Activated T-helper 1 cell treated with anti-CD3 and anti-CD28 coated beads, Interleukin-12 subunit alpha, Interleukin-12 subunit beta, Interleukin-2, Interleukin-4 antibody, amounts not matched to agents 30 ng/mL and 10 ng/mL and 1 ng/mL, durations not matched to agents 14 hours and 24 hours and 36 hours (primary cell): Measurements from ENCODE around the gene PAQR4. TPM values are rescaled to one million over a fixed set of nuclear protein-coding genes. Genes with fewer than 3 reads are reported as not detected.
"Not testable (repeated sequence)": the region's sequence is repeated elsewhere in the genome, so short reads cannot be mapped to it uniquely, and the experiment has no call there.

Experiments
- DNase-seq: peaks from one replicate; pipeline ENCODE4 v3.0.0; 2021; ENCODE audit warnings: low spot score
- H3K27ac Mint-ChIP-seq: one replicate; pipeline ENCODE4 v1.8.0; 2021; ENCODE audit warnings: mild to moderate bottlenecking, mixed read lengths
- H3K27me3 Mint-ChIP-seq: one replicate; pipeline ENCODE4 v1.8.0; 2022; ENCODE audit warnings: mild to moderate bottlenecking, moderate library complexity, mixed read lengths; ENCODE audit not compliant: insufficient read depth
- H3K36me3 Mint-ChIP-seq: one replicate; pipeline ENCODE4 v1.8.0; 2021; ENCODE audit warnings: low read depth, mixed read lengths
- H3K4me1 Mint-ChIP-seq: one replicate; pipeline ENCODE4 v1.8.0; 2021; ENCODE audit warnings: low read depth, mixed read lengths
- H3K4me3 Mint-ChIP-seq: one replicate; pipeline ENCODE4 v1.8.0; 2021; ENCODE audit warnings: mild to moderate bottlenecking, moderate library complexity, mixed read lengths
- H3K9me3 Mint-ChIP-seq: one replicate; pipeline ENCODE4 v1.8.0; 2021; ENCODE audit warnings: mixed read lengths
- intact Hi-C: fragments of 100-400 bp; cut with micrococcal nuclease; formaldehyde crosslinking; loops from one replicate; pipeline ENCODE4 v1.15.1; 2024
- total RNA-seq: library from RNA; stranded (reverse); gene quantifications from 2 replicates; pipeline ENCODE4 v1.2.3, GENCODE V29; 2022

Gene PAQR4
- 40.1 and 44.0 TPM in 2 replicates for total RNA-seq

DNA sequence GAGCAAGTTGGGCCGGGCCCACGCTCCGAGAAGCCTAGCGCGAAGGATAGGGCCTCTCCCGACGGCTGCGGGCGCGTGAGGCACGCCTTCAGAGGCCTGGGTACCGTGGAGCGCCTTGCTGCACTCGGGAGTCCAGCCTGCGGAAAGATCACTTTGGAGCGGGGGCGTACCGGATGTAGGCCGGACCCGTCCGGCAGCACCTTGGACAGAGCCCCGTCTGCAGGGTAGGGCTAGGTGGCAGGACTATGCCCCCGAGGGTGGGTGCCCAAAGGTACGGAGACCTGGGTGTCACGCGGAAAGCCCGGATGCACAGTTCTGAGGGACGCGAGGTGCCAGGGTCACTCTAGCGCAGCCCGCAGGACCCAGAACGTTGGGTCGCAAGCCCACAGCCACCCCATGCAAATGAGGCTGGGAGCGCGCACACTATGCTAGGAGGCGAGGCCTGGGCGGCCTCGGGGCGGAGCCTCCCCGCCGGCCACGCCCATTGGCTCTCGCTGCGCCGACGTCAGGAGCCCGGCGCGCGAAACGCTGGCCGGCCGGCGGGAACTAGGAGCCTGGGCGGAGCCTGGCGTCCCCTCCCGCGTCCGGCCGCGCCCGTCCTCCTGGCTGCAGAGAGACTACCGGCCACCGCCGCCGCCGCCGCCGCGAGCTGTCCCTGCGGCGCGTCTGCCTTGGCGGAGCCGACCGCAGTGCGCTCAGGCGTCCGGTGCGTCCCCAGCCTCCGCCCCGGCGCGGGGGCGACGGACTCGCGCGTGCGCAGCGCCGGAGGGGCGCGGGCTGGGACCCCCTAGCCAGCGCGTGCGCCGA, at the start of gene PAQR4:
PAQR4 (plus strand) TSS at position 611 of the 807 bp plus-strand sequence. CDS start 327 bp downstream, outside the sequence.
- Mint-ChIP-seq H3K4me3 (peak within 1 kb of the TSS; percentile 78), H3K27ac (peak within 1 kb of the TSS; percentile 52), H3K27me3 (peaks cover 17% of the 10 kb centered on the region)

DNA sequence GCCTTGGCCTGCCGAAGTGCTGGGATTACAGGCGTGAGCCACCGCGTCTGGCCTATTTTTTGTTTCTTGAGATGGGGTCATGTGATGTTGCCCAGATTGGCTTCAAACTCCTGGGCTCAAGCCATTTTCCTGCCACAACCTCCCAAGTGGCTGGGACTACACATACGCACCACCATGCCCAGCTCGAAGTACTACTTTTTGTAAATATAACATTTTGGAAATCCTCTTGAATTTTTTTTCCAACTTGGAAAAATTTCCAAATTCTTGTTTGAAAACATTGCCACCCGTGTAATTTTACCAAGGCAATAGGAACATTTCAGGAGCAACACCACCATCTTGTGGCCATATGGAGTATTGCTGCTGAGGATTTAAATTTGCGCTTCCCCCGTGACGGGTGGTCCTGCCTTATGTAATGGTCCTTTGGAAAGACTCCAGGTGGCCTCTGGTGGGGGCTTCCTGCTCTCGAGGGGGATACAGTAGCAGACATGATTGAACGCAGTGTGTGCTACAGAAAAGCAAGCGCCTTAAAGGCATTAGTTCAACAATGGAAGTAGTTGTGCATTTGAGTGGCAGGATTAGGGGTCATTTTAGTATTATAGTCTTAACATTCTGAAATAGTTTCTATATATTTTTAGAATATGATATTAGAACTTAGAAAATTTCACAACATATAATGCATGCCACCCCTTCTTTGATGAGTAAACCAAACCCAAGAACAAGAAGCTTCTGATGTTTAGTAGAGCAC, 49.5 kb upstream of the PAQR4 start:
- peak; percentile 43 for DNase-seq
- no peak overlapping the region for H3K27ac Mint-ChIP-seq
- intact Hi-C loops, result loop anchor here (1.0 kb wide), 4 partner anchors 8 to 45 kb away; partner anchors contain the start of gene FLYWCH1
- H3K36me3 Mint-ChIP-seq, result peaks cover 14% of the 10 kb centered on the region
- H3K9me3 Mint-ChIP-seq, result no peaks in the 10 kb centered on the region
- no peak overlapping the region for H3K4me3 Mint-ChIP-seq
- H3K27me3 Mint-ChIP-seq, result no peaks in the 10 kb centered on the region
- H3K4me1 Mint-ChIP-seq, result peaks cover 12% of the 10 kb centered on the region

More for the DNA sequence above, at the start of gene PAQR4:
- intact Hi-C loops, result loop anchor here (2.0 to 5.0 kb wide), 5 partner anchors 14 to 976 kb away; partner anchors contain the start of genes FLYWCH2 and HCFC1R1
- H3K9me3 Mint-ChIP-seq, result no peaks in the 10 kb centered on the region
- peak; percentile 85 for DNase-seq
- peaks cover 8% of the 10 kb centered on the region for H3K36me3 Mint-ChIP-seq
- H3K4me1 Mint-ChIP-seq, result peaks cover 22% of the 10 kb centered on the region

DNA sequence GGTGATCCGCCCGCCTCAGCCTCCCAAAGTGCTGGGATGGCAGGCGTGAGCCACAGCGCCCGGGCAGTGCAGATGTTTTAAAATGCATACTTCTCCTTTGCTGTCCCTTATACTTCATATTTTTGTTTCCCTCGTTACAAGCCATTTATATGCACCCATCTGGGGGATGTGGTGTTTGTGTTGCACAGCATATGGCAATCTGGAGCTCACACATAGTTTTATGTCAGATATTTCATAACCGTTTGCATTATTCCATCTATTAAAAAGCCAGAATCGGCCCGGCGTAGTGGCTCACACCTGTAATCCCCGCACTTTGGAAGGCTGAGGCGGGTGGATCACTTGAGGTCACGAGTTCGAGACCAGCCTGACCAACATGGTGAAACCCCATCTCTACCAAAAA, 45.7 kb upstream of the PAQR4 start:
- no peaks in the 10 kb centered on the region for H3K27me3 Mint-ChIP-seq

GRCh38 chr16:2924901-2925755, 44.0 kb upstream of the PAQR4 start:
- Mint-ChIP-seq H3K4me1 (peaks cover 23% of the 10 kb centered on the region), H3K36me3 (peaks cover 6% of the 10 kb centered on the region), H3K27me3 (no peaks in the 10 kb centered on the region), H3K27ac (no peak overlapping the region), H3K4me3 (no peak overlapping the region), H3K9me3 (no peaks in the 10 kb centered on the region)
- intact Hi-C loops, result no loop called here
- no peak for DNase-seq

More for the DNA sequence above, 45.7 kb upstream of the PAQR4 start:
- DNase-seq, result no peak
- H3K9me3 Mint-ChIP-seq, result no peaks in the 10 kb centered on the region
- intact Hi-C loops, result no loop called here
- H3K27ac Mint-ChIP-seq, result no peak overlapping the region
- H3K36me3 Mint-ChIP-seq, result peaks cover 8% of the 10 kb centered on the region
- peaks cover 28% of the 10 kb centered on the region for H3K4me1 Mint-ChIP-seq
- H3K4me3 Mint-ChIP-seq, result no peak overlapping the region

GRCh38 chr16:2925951-2926649, 43.0 kb upstream of the PAQR4 start:
- Mint-ChIP-seq H3K9me3 (no peaks in the 10 kb centered on the region), H3K4me3 (no peak overlapping the region), H3K27me3 (no peaks in the 10 kb centered on the region), H3K27ac (no peak overlapping the region), H3K4me1 (peaks cover 23% of the 10 kb centered on the region), H3K36me3 (peaks cover 6% of the 10 kb centered on the region)
- DNase-seq, result no peak
- intact Hi-C loops, result loop anchor here (2.0 kb wide), 1 partner anchor 51 kb away; no protein-coding TSS in a partner anchor

DNA sequence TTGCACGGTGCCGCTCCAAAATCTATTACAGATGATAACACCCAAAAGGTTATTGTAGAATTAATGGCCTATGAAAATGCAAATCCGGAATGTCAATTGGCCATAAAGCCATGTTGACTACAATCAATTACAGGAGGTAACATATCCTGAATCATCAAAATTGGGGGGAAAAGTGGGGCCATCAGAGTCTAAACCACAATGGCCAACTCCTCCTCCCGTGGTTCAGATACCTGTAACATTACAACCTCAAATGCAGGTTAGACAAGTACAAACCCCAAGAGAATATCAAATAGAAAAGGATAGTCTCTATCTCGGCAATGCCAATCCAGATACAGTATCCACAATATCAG, 42.5 kb upstream of the PAQR4 start:
- peaks cover 23% of the 10 kb centered on the region for H3K4me1 Mint-ChIP-seq
- no peak for DNase-seq
- no peaks in the 10 kb centered on the region for H3K27me3 Mint-ChIP-seq
- H3K4me3 Mint-ChIP-seq, result no peak overlapping the region
- intact Hi-C loops, result loop anchor here (2.0 kb wide), 1 partner anchor 52 kb away; no protein-coding TSS in a partner anchor
- H3K36me3 Mint-ChIP-seq, result peaks cover 6% of the 10 kb centered on the region
- H3K27ac Mint-ChIP-seq, result no peak overlapping the region
- no peaks in the 10 kb centered on the region for H3K9me3 Mint-ChIP-seq

DNA sequence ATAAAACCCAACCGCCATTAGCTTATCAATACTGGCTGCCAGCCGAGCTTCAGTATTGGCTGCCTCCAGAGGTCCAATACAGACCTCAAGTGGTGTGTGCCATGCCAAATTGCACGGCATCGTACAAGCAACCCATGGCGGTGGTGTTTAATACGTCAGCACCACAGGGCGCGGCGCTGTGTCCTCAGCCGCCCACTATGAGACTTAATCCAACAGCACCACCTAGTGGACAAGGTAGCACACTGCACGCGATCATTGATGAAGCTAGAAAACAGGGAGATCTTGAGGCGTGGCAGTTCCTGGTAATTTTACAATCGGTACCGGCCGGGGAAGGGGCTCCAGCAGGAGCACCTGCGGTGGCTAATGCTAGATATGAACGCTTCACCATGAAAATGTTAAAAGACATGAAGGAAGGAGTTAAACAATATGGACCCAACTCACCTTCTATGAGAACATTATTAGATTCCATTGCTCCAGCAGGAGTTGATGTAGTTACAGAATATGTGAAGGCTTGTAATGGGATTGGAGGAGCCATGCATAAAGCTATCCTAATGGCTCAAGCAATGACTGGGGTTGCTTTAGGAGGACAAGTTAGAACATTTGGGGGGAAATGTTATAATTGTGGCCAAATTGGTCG, 42.0 kb upstream of the PAQR4 start:
- Mint-ChIP-seq H3K36me3 (peaks cover 6% of the 10 kb centered on the region), H3K27ac (no peak overlapping the region), H3K4me1 (peaks cover 21% of the 10 kb centered on the region), H3K27me3 (no peaks in the 10 kb centered on the region), H3K4me3 (no peak overlapping the region), H3K9me3 (no peaks in the 10 kb centered on the region)
- intact Hi-C loops, result loop anchor here (1.0 to 2.0 kb wide), 4 partner anchors 8 to 52 kb away; partner anchors contain the start of gene FLYWCH1
- peak; percentile 83 for DNase-seq

DNA sequence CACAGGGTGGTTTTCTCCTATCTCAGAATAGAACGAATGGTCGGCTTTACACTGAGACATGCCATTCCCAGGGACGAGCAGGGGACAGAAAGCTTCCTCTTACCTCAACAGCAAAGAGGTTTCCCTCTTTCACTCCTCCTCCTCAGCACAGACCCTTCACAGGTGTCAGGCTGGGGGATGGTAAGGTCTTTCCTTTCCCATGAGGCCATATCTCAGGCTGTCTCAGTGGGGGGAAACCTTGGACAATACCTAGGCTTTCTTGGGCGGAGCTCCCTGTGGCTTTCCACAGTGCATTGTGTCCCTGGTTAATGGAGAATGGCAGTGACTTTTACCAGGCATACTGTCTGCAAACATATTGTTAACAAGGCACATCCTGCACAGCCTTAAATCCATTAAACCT, 41.0 kb upstream of the PAQR4 start:
- H3K4me1 Mint-ChIP-seq, result peaks cover 16% of the 10 kb centered on the region
- intact Hi-C loops, H3K36me3 Mint-ChIP-seq: not testable (repeated sequence)

DNA sequence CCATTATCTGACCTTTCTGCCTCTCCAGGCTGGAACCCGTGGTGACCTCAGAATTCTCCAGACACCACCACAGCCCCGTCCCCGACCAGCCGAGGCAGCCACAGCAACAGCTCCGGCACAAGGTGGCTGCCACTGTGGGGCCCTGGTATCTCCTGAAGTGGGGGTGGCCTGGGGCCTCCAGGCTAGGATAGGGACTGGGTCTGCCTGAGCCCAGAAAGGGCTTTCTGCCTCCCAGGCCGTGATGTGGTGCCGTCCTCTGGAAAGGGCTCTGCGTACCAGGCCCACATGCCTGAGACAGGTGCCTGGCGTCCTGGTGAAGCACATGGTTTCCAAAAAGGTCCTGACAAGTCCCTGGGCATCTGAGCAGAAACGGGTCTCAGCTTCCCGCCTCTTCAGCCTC, 40.4 kb upstream of the PAQR4 start:
- intact Hi-C loops, result no loop called here
- H3K27me3 Mint-ChIP-seq, result no peaks in the 10 kb centered on the region
- H3K4me3 Mint-ChIP-seq, result no peak overlapping the region
- DNase-seq, result no peak
- no peaks in the 10 kb centered on the region for H3K36me3 Mint-ChIP-seq
- H3K4me1 Mint-ChIP-seq, result peaks cover 16% of the 10 kb centered on the region
- H3K27ac Mint-ChIP-seq, result no peak overlapping the region
- no peaks in the 10 kb centered on the region for H3K9me3 Mint-ChIP-seq

More for the DNA sequence above, 41.0 kb upstream of the PAQR4 start:
- not testable (repeated sequence) for DNase-seq, H3K27ac Mint-ChIP-seq, H3K4me3 Mint-ChIP-seq, H3K27me3 Mint-ChIP-seq, H3K9me3 Mint-ChIP-seq

DNA sequence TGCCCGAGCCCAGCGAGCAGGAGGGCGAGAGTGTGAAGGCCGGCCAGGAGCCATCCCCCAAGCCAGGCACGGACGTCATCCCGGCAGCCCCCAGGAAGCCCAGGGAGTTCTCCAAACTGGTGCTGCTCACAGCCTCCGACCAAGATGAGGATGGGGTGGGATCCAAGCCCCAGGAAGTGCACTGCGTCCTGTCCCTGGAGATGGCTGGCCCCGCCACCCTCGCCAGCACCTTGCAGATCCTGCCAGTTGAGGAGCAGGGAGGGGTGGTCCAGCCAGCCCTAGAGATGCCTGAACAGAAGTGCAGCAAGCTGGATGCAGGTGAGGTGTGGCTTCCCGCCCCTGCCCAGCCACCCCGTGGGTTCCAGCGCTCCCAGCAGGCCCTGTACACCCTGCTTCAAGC, 39.5 kb upstream of the PAQR4 start:
- H3K4me1 Mint-ChIP-seq, result peaks cover 19% of the 10 kb centered on the region
- no peak overlapping the region for H3K27ac Mint-ChIP-seq
- no peaks in the 10 kb centered on the region for H3K27me3 Mint-ChIP-seq
- intact Hi-C loops, result no loop called here
- H3K9me3 Mint-ChIP-seq, result no peaks in the 10 kb centered on the region
- H3K36me3 Mint-ChIP-seq, result peaks cover 8% of the 10 kb centered on the region
- H3K4me3 Mint-ChIP-seq, result no peak overlapping the region
- no peak for DNase-seq

GRCh38 chr16:2930236-2930635, 38.9 kb upstream of the PAQR4 start:
- H3K9me3 Mint-ChIP-seq, result no peaks in the 10 kb centered on the region

More at GRCh38 chr16:2930236-2930635, 38.9 kb upstream of the PAQR4 start:
- intact Hi-C loops, result no loop called here
- peaks cover 10% of the 10 kb centered on the region for H3K36me3 Mint-ChIP-seq
- no peaks in the 10 kb centered on the region for H3K27me3 Mint-ChIP-seq
- H3K4me1 Mint-ChIP-seq, result peaks cover 21% of the 10 kb centered on the region
- H3K4me3 Mint-ChIP-seq, result no peak overlapping the region
- H3K27ac Mint-ChIP-seq, result no peak overlapping the region
- no peak for DNase-seq
